ENCODE data around the gene SMIM15. TPM values are rescaled to one million over a fixed set of nuclear protein-coding genes. Genes with fewer than 3 reads are reported as not detected.
"Not testable (repeated sequence)": the region's sequence is repeated elsewhere in the genome, so short reads cannot be mapped to it uniquely, and the experiment has no call there.

SMIM15 gene
- total RNA-seq, 4 donors from 2014 or later, result 12.0 to 16.6 (median 14.4) TPM

DNA sequence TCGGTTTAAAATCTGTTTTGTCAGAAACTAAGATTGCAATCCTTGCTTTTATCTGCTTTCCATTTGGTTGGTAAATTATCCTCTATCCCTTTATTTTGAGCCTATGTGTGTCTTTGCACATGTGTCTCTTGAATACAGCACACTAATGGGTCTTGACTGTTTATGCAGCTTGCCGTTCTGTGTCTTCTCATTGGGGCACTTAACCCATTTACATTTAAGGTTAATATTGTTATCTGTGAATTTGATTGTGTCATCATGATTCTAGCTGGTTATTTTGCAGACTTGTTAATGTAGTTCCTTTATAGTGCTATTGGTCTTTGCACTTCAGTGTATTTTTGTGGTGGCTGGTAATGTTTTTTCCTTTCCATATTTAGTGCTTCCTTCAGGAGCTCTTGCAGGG, 36.3 kb upstream of the SMIM15 start:
- no peak overlapping the region for H3K27ac ChIP-seq
- peaks cover 0 to 7% (median 0%) of the 10 kb centered on the region in 3 donors for H3K36me3 ChIP-seq
- peaks cover 0 to 16% (median 0%) of the 10 kb centered on the region in 4 donors for H3K9me3 ChIP-seq
- WGBS, 2 donors, result 86 to 88% methylated on average over 2 of the region's 2 CpGs
- H3K4me3 ChIP-seq, result no peak overlapping the region
- TF ChIP-seq, protein P1, sequence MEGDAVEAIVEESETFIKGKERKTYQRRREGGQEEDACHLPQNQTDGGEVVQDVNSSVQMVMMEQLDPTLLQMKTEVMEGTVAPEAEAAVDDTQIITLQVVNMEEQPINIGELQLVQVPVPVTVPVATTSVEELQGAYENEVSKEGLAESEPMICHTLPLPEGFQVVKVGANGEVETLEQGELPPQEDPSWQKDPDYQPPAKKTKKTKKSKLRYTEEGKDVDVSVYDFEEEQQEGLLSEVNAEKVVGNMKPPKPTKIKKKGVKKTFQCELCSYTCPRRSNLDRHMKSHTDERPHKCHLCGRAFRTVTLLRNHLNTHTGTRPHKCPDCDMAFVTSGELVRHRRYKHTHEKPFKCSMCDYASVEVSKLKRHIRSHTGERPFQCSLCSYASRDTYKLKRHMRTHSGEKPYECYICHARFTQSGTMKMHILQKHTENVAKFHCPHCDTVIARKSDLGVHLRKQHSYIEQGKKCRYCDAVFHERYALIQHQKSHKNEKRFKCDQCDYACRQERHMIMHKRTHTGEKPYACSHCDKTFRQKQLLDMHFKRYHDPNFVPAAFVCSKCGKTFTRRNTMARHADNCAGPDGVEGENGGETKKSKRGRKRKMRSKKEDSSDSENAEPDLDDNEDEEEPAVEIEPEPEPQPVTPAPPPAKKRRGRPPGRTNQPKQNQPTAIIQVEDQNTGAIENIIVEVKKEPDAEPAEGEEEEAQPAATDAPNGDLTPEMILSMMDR (IDR thresholded peaks at IDR 0.05), result no peak
- TF ChIP-seq POLR2A (IDR thresholded peaks at IDR 0.05) (no peak), EP300 (IDR thresholded peaks at IDR 0.05) (no peak)
- H3K4me1 ChIP-seq, result no peaks in the 10 kb centered on the region
- H3K27me3 ChIP-seq, result no peaks in the 10 kb centered on the region
- DNase-seq (ENCODE audit: low spot score in 2 of 2), result no peak

DNA sequence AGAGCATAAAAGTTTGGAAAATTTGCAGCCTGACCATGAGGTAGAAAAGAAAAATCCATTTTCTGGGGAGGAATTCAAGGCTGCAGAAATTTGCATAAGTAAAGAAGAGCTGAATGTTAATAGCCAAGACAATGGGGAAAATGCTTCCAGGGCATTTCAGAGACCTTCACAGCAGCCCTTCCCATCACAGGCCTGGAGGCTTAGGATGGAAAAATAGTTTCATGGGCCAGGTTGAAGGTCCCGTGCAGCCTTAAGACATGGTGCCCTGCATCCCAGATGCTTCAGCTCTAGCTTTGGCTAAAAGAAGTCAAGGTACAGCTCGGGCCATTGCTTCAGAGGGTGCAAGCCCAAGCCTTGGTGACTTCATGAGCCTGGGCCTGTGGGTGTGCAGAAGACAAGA, 25.6 kb upstream of the SMIM15 start:
- H3K27me3 ChIP-seq; H3K27ac ChIP-seq; H3K4me1 ChIP-seq; H3K36me3 ChIP-seq; H3K9me3 ChIP-seq; DNase-seq (ENCODE audit: low spot score in 2 of 2); H3K4me3 ChIP-seq: not testable (repeated sequence)
- 88 to 91% methylated on average over 2 of the region's 2 CpGs for WGBS, 2 donors

DNA sequence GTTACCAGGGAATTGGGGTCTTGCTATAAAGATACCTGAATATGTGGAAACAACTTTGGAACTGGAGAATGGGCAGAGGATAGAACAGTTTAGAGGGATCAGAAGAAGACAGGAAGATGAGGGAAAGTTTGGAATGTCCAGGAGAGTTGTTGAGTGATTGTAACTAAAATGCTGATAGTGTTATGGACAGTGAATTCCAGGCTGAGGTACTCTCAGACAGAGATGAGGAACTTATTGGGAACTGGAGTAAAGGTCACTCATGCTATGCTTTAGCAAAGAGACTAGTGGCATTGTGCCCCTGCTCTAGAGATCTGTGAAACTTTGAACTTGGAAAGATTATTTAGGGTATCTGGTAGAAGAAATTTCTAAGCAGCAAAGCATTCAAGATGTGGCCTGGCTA, 25.1 kb upstream of the SMIM15 start:
- H3K27me3 ChIP-seq; H3K9me3 ChIP-seq; H3K4me3 ChIP-seq; H3K36me3 ChIP-seq; H3K27ac ChIP-seq; H3K4me1 ChIP-seq; DNase-seq (ENCODE audit: low spot score in 2 of 2): not testable (repeated sequence)

DNA sequence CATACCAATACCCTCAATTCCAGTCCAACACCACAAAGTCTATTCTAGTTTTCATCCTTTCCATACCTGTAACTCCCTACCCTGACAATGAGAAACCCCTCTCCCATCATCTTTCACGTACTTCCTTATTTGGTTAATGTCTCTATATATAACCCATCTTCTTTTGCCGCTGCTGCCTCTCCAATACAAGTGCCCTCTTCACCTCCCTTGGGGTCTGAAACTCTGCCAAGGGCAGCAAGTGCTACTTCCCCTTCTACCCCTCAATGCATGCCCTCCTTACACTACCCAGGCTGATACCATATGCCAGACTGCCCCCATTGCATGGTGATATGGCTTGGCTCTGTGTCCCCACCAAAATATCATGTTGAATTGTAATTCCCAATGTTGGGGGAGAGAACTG, 24.4 kb upstream of the SMIM15 start:
- no peak overlapping the region for H3K27ac ChIP-seq
- DNase-seq (ENCODE audit: low spot score in 2 of 2), result no peak
- H3K4me3 ChIP-seq, result no peak overlapping the region
- no peaks in the 10 kb centered on the region for H3K36me3 ChIP-seq
- WGBS, 2 donors, result 71 to 76% methylated on average over 2 of the region's 2 CpGs
- H3K4me1 ChIP-seq, result no peaks in the 10 kb centered on the region
- H3K27me3 ChIP-seq, result no peaks in the 10 kb centered on the region
- TF ChIP-seq POLR2A (IDR thresholded peaks at IDR 0.05) (no peak), EP300 (IDR thresholded peaks at IDR 0.05) (no peak)
- TF ChIP-seq, protein P1 (IDR thresholded peaks at IDR 0.05), result no peak
- H3K9me3 ChIP-seq, result peaks cover 0 to under 1% (median 0%) of the 10 kb centered on the region in 4 donors

DNA sequence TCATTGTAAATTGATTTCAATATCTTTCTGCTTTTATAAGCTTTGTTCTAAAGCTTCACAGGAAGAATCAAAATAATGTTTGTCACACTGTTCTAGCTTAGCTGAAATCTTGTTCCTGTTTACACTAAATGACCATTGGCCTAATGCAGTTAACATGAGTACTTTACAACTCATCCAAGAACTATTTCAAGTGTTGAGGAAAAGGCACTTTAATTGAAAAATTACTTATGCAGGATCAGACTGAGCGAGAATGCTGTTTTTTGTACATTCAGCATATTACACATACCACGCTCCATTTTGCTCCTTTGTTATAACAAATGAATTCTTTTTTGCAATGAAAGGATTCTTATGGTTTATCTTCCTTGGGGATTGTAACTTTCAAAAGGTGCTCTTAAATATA, 22.4 kb upstream of the SMIM15 start:
- 64 to 69% methylated on average over 2 of the region's 2 CpGs for WGBS, 2 donors

DNA sequence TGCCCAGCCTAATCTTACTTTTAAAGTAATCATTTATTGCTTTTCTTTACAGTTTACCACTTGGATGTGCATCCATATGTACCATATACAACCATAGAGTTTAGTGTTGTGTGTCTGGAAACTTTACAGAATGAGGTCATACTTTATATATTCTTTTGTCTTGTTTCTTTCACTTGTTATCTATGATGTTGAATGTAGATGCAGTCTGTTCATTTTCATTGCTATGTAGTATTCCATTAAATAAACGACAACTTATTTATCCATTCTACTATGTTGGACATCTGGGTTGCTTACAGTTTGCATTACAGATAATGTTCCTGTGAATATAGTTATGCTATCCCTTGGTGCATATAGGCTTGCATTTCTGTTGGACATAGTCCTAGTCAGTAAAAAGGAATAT, 21.3 kb upstream of the SMIM15 start:
- TF ChIP-seq, protein P1 (IDR thresholded peaks at IDR 0.05), result no peak
- TF ChIP-seq POLR2A (IDR thresholded peaks at IDR 0.05) (no peak), EP300 (IDR thresholded peaks at IDR 0.05) (no peak)
- no peaks in the 10 kb centered on the region for H3K27me3 ChIP-seq
- no peaks in the 10 kb centered on the region for H3K4me1 ChIP-seq
- WGBS, 2 donors, result 92 to 94% methylated on average over 1 of the region's 1 CpG
- no peak overlapping the region for H3K27ac ChIP-seq
- no peaks in the 10 kb centered on the region for H3K36me3 ChIP-seq
- no peak overlapping the region for H3K4me3 ChIP-seq
- no peak for DNase-seq (ENCODE audit: low spot score in 2 of 2)
- H3K9me3 ChIP-seq, result no peaks in the 10 kb centered on the region

More for the DNA sequence above, 22.4 kb upstream of the SMIM15 start:
- no peaks in the 10 kb centered on the region for H3K27me3 ChIP-seq
- H3K4me3 ChIP-seq, result no peak overlapping the region
- DNase-seq (ENCODE audit: low spot score in 2 of 2), result no peak
- H3K36me3 ChIP-seq, result no peaks in the 10 kb centered on the region
- H3K27ac ChIP-seq, result no peak overlapping the region
- no peak for TF ChIP-seq POLR2A (IDR thresholded peaks at IDR 0.05)
- TF ChIP-seq EP300 (IDR thresholded peaks at IDR 0.05), result no peak
- TF ChIP-seq, protein P1 (IDR thresholded peaks at IDR 0.05), result no peak
- H3K9me3 ChIP-seq, result no peaks in the 10 kb centered on the region
- H3K4me1 ChIP-seq, result no peaks in the 10 kb centered on the region

Measured in tibial nerve (tissue), 4 donors.